Keratinocyte (primary cell): ENCODE measurements around the gene ARHGDIA.

ENCODE experiments used
- CTCF ChIP-seq, 3 experiments: IDR thresholded peaks in 1 of 3; conservative IDR thresholded peaks in 1 of 3; optimal IDR thresholded peaks in 1 of 3; 2 replicates in 2 of 3; 3 replicates in 1 of 3; pipeline versions ENCODE3 to v1.5.1; 2011; ENCODE audit warnings: low read length in 3 of 3, mild to moderate bottlenecking in 3 of 3, moderate library complexity in 2 of 3, control low read depth in 1 of 3, inconsistent platforms in 1 of 3; ENCODE audit not compliant: insufficient read depth in 2 of 3; ENCODE audit errors: extremely low read depth in 1 of 3
- EZH2 ChIP-seq: IDR thresholded peaks from one replicate; pipeline ENCODE4 v1.6.1; 2012; ENCODE audit warnings: inconsistent platforms, mild to moderate bottlenecking, low read length, moderate library complexity

DNA sequence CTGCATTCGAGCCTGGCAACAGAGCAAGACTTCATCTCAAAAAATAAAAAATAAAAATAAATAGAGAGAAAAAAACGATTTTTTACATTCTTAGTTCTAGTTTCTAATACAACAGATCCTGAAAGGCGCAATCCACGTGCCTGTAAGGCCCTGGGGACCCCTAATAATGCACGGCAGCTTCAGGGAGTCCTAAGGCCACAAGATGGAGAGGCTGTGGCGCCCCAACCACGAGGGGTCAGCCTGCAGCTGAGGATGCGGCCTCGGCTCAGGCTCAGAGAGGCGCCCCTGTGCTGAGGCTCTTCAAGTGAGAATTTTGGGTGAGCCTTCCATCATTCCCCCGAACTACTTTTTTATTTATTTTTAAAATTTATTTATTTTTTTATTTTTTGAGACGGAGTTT, 21.7 kb downstream of the ARHGDIA start:
- no peak for TF ChIP-seq EZH2
- TF ChIP-seq CTCF (optimal IDR thresholded peaks at IDR 0.05 in 1 of 3, IDR thresholded peaks at IDR 0.05 in 1 of 3, conservative IDR thresholded peaks at IDR 0.05 in 1 of 3; ENCODE audit: extremely low read depth in 1 of 3, insufficient read depth in 2 of 3, low read length in 3 of 3): no peak
